ENCODE results near the gene KIAA1671.
A peak's percentile ranks its signal among the peaks of the same experiment; 100 is the strongest.

KIAA1671 gene

GRCh38 chr22:24953384-24954113 is 1.0 kb downstream of the KIAA1671 start:
- DNase-seq: peak in 1 of 2 experiments; percentile 12

- DNase-seq: peak in 1 of 2 experiments; percentile 22
Measured at GRCh38 chr22:24954114-24954463, 1.6 kb downstream of the KIAA1671 start.

GRCh38 chr22:24954856-24955255 is 2.3 kb downstream of the KIAA1671 start:
- no peak for DNase-seq

GRCh38 chr22:24957043-24957442 is 4.5 kb downstream of the KIAA1671 start:
- DNase-seq: no peak

- DNase-seq: no peak
Measured at GRCh38 chr22:24961217-24961844, 8.8 kb downstream of the KIAA1671 start.

GRCh38 chr22:24962094-24962493 is 9.6 kb downstream of the KIAA1671 start:
- no peak for DNase-seq

- no peak for DNase-seq
Measured at GRCh38 chr22:24962835-24963234, 10.3 kb downstream of the KIAA1671 start.

GRCh38 chr22:24964441-24964840 is 11.9 kb downstream of the KIAA1671 start:
- no peak for DNase-seq

GRCh38 chr22:24965822-24966626 is 13.5 kb downstream of the KIAA1671 start:
- no peak for DNase-seq

- no peak for DNase-seq
Measured at GRCh38 chr22:24968066-24968561, 15.6 kb downstream of the KIAA1671 start.

GRCh38 chr22:24969560-24970301 is 17.2 kb downstream of the KIAA1671 start:
- DNase-seq: no peak

- DNase-seq: no peak
Measured at GRCh38 chr22:24972369-24972768, 19.9 kb downstream of the KIAA1671 start.

- no peak for DNase-seq
Measured at GRCh38 chr22:24973872-24974271, 21.4 kb downstream of the KIAA1671 start.

- DNase-seq: no peak
Measured at GRCh38 chr22:24975125-24975640, 22.7 kb downstream of the KIAA1671 start.

GRCh38 chr22:24975813-24976341 is 23.4 kb downstream of the KIAA1671 start:
- DNase-seq: no peak

GRCh38 chr22:24976442-24977218 is 24.1 kb downstream of the KIAA1671 start:
- DNase-seq: no peak

- no peak for DNase-seq
Measured at GRCh38 chr22:24977370-24978221, 25.1 kb downstream of the KIAA1671 start.

GRCh38 chr22:24978308-24978707 is 25.8 kb downstream of the KIAA1671 start:
- DNase-seq: no peak

- no peak for DNase-seq
Measured at GRCh38 chr22:24981066-24981465, 28.6 kb downstream of the KIAA1671 start.

- no peak for DNase-seq
Measured at GRCh38 chr22:24981656-24982055, 29.1 kb downstream of the KIAA1671 start.

Data from NCI-H524 (cell line).